ENCODE results near the gene SPTAN1. TPM values are rescaled to one million over a fixed set of nuclear protein-coding genes. Genes with fewer than 3 reads are reported as not detected.
"Not testable (repeated sequence)": the region's sequence is repeated elsewhere in the genome, so short reads cannot be mapped to it uniquely, and the experiment has no call there.

The SPTAN1 gene
- total RNA-seq, 1 experiment from 2014 or later, result 111 TPM

DNA sequence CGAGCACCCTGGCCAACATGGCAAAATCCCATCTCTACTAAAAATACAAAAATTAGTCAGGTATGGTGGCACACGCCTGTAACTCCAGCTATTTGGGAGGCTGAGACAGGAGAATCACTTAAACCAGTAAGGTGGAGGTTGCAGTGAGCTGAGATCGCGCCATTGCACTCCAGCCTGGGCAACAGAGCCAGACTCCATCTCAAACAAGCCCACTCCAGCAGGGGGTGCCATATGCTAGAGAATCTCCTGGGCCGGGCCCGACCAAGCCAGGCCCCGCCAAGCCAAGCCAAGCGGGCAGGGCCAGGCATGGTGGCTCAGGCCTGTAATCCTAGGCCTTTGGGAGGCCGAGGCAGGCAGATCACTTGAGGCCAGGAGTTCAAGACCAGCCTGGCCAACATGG lies 95.8 kb downstream of the SPTAN1 start:
- H3K27me3 ChIP-seq (ENCODE audit: insufficient read depth, low read length); H3K9me2 ChIP-seq (ENCODE audit: insufficient read depth); H3K9me3 ChIP-seq (ENCODE audit: control insufficient read depth in 1 of 2, insufficient read depth in 1 of 2, low read depth in 1 of 2, low read length in 2 of 2); H3K36me3 ChIP-seq (ENCODE audit: control insufficient read depth in 1 of 2, insufficient read depth in 2 of 2, low read length in 2 of 2); DNase-seq (ENCODE audit: low read depth, low spot score); H2AFZ ChIP-seq (ENCODE audit: low read depth, low read length, poor library complexity, severe bottlenecking); POLR2A ChIA-PET; BruUV-seq (replicated peaks); H4K20me1 ChIP-seq (ENCODE audit: insufficient read depth); H3K9ac ChIP-seq (ENCODE audit: low read length); RAD21 ChIA-PET (ENCODE audit: low non-redundant PET in 1 of 2, low total read pairs in 2 of 2, uncharacterized antibody in 2 of 2, unreplicated experiment in 2 of 2); H3K4me2 ChIP-seq (ENCODE audit: low read length); H3K4me3 ChIP-seq (replicated peaks in 1 of 2; ENCODE audit: low read depth in 1 of 2, low read length in 2 of 2): not testable (repeated sequence)
- intact Hi-C loops (cut with micrococcal nuclease), result loop anchor here (5.0 kb wide), 2 partner anchors 84 to 279 kb away; no protein-coding TSS in a partner anchor
- CTCF ChIA-PET, result interaction anchor here (0.8 to 2.4 kb wide), 4 partner anchors 9 to 85 kb away, joined by 3 to 9 read pairs (median 4); no protein-coding TSS in a partner anchor
- Histone ChIP-seq H3K4me1 (ENCODE audit: control insufficient read depth in 1 of 2, insufficient read depth in 2 of 2, low read length in 2 of 2) (peaks cover 10 to 29% of the 10 kb centered on the region in 2 experiments; a peak in 3 of 4 replicates), H3K79me2 (ENCODE audit: insufficient read depth, low read length) (peaks cover 63% of the 10 kb centered on the region), H3K27ac (ENCODE audit: low read depth, low read length) (0 out of 2 replicates have a peak overlapping the region, but pooled peaks have one; percentile 13)
- ATAC-seq, result peak; percentile 94
- TF ChIP-seq RAD21 (IDR thresholded peaks at IDR 0.05; ENCODE audit: low read depth) (peak; percentile 83), CBX3 (IDR thresholded peaks at IDR 0.05; ENCODE audit: low read depth) (0 out of 2 replicates have a peak, but pooled peaks have one; percentile 27), ZFX (IDR thresholded peaks at IDR 0.05) (peak; percentile 31; the same call in 1 of the 2 replicates)
- TF ChIP-seq, protein P1, sequence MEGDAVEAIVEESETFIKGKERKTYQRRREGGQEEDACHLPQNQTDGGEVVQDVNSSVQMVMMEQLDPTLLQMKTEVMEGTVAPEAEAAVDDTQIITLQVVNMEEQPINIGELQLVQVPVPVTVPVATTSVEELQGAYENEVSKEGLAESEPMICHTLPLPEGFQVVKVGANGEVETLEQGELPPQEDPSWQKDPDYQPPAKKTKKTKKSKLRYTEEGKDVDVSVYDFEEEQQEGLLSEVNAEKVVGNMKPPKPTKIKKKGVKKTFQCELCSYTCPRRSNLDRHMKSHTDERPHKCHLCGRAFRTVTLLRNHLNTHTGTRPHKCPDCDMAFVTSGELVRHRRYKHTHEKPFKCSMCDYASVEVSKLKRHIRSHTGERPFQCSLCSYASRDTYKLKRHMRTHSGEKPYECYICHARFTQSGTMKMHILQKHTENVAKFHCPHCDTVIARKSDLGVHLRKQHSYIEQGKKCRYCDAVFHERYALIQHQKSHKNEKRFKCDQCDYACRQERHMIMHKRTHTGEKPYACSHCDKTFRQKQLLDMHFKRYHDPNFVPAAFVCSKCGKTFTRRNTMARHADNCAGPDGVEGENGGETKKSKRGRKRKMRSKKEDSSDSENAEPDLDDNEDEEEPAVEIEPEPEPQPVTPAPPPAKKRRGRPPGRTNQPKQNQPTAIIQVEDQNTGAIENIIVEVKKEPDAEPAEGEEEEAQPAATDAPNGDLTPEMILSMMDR (IDR thresholded peaks at IDR 0.05 in 2 of 3, conservative IDR thresholded peaks at IDR 0.05 in 1 of 3; ENCODE audit: borderline replicate concordance in 1 of 3, insufficient read depth in 1 of 3, low read depth in 2 of 3, low read length in 2 of 3), result peak; percentile 49 to 53 (median 49); a peak in 5 of 6 replicates

- ATAC-seq (no peak), DNase-seq (ENCODE audit: low read depth, low spot score) (no peak)
- H3K27ac ChIP-seq (ENCODE audit: low read depth, low read length), result no peak overlapping the region
- H4K20me1 ChIP-seq (ENCODE audit: insufficient read depth), result no peaks in the 10 kb centered on the region
- peaks cover 2 to 26% of the 10 kb centered on the region in 2 experiments; a peak in 3 of 4 replicates for H3K4me1 ChIP-seq (ENCODE audit: control insufficient read depth in 1 of 2, insufficient read depth in 2 of 2, low read length in 2 of 2)
- intact Hi-C loops (cut with micrococcal nuclease), result no loop called here
- BruUV-seq (replicated peaks), result no TSS peak
- no peaks in the 10 kb centered on the region for H3K9me3 ChIP-seq (ENCODE audit: control insufficient read depth in 1 of 2, insufficient read depth in 1 of 2, low read depth in 1 of 2, low read length in 2 of 2)
- H3K9ac ChIP-seq (ENCODE audit: low read length), result no peak overlapping the region
- no peak overlapping the region for H2AFZ ChIP-seq (ENCODE audit: low read depth, low read length, poor library complexity, severe bottlenecking)
- H3K4me2 ChIP-seq (ENCODE audit: low read length), result no peak overlapping the region
- H3K36me3 ChIP-seq (ENCODE audit: control insufficient read depth in 1 of 2, insufficient read depth in 2 of 2, low read length in 2 of 2), result no peaks in the 10 kb centered on the region; a peak in 1 of 4 replicates
- H3K9me2 ChIP-seq (ENCODE audit: insufficient read depth), result no peaks in the 10 kb centered on the region
- ChIA-PET CTCF (no interaction called here), POLR2A (interaction anchor here (0.7 to 1.8 kb wide), 2 partner anchors 33 to 167 kb away, joined by 3 to 6 read pairs; partner anchors contain the start of gene ENDOG), RAD21 (ENCODE audit: low non-redundant PET in 1 of 2, low total read pairs in 2 of 2, uncharacterized antibody in 2 of 2, unreplicated experiment in 2 of 2) (no interaction called here)
- no peak overlapping the region for H3K4me3 ChIP-seq (replicated peaks in 1 of 2; ENCODE audit: low read depth in 1 of 2, low read length in 2 of 2)
- H3K27me3 ChIP-seq (ENCODE audit: insufficient read depth, low read length), result no peaks in the 10 kb centered on the region
- H3K79me2 ChIP-seq (ENCODE audit: insufficient read depth, low read length), result peaks cover 58% of the 10 kb centered on the region
- no peak for TF ChIP-seq EZH2 (IDR thresholded peaks at IDR 0.05)
- no peak for TF ChIP-seq SRF (IDR thresholded peaks at IDR 0.05; ENCODE audit: low read depth)
- TF ChIP-seq YY1 (IDR thresholded peaks at IDR 0.05; ENCODE audit: extremely low read depth, insufficient replicate concordance, low read depth, low read length), result no peak
- TF ChIP-seq, protein P1 (IDR thresholded peaks at IDR 0.05 in 2 of 3, conservative IDR thresholded peaks at IDR 0.05 in 1 of 3; ENCODE audit: borderline replicate concordance in 1 of 3, insufficient read depth in 1 of 3, low read depth in 2 of 3, low read length in 2 of 3), result no peak
- TF ChIP-seq, protein P2, sequence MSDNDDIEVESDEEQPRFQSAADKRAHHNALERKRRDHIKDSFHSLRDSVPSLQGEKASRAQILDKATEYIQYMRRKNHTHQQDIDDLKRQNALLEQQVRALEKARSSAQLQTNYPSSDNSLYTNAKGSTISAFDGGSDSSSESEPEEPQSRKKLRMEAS (IDR thresholded peaks at IDR 0.05), result no peak
- TF ChIP-seq FOSL1 (IDR thresholded peaks at IDR 0.05; ENCODE audit: low read depth), result no peak
- TF ChIP-seq ZBTB33 (IDR thresholded peaks at IDR 0.05; ENCODE audit: extremely low read depth, insufficient replicate concordance, low read length), result no peak
- TF ChIP-seq JUND (IDR thresholded peaks at IDR 0.05), result no peak
- no peak for TF ChIP-seq SP1 (IDR thresholded peaks at IDR 0.05; ENCODE audit: low read depth)
- no peak for TF ChIP-seq ZNF274 (IDR thresholded peaks at IDR 0.05; ENCODE audit: low read depth, low read length)
- no peak for TF ChIP-seq POLR2A (IDR thresholded peaks at IDR 0.05; ENCODE audit: borderline replicate concordance, extremely low read depth, insufficient read depth, insufficient read length)
These were observed 99.4 kb downstream of the SPTAN1 start for GRCh38 chr9:128651798-128652197.
